ENCODE data around the gene CLCF1.
"Not testable (repeated sequence)": the region's sequence is repeated elsewhere in the genome, so short reads cannot be mapped to it uniquely, and the experiment has no call there.

Gene CLCF1

DNA sequence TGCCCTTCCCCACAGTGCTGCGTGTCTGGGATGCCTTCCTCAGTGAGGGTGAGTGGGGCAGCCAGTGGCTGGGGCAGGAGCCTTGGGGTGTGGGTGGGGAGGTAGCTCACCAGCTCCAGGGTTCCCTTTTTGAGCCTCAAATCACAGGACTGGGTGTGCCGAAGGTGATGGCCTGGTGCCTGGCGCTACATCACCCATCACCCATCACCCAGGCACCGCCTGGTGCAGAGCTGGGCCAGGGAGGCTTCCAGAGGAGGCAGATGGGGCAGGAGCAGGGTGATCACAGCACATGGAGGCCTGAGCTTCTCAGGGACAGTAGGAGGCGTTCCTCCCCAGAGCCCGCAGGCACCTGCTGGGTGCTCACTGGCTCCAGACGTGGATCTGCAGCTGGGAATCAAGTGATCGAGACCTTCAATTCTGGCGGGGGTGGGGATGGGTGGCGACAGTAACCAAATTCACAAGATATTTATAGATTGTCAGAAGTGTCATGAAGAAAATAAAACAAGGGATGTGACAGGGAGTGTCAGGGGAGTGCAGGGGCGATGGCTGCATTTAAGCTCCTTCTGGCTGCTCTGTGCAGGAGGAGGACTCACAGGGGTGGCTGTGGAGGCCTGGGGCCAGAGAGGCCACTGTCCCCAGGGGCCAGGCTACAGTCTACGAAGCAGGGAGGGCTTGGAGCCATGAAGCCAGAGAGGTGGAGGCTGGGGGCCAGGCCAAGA is 33.7 kb upstream of the CLCF1 start:
- no peak overlapping the region for H3K4me3 ChIP-seq (ENCODE audit: low read length)
- H3K36me3 ChIP-seq (ENCODE audit: insufficient read depth, low read length) = no peaks in the 10 kb centered on the region
- H3K9ac ChIP-seq (ENCODE audit: low read depth, low read length) = no peak overlapping the region
- H3K4me2 ChIP-seq (ENCODE audit: low read length) = no peak overlapping the region
- peaks cover 48% of the 10 kb centered on the region for H3K27me3 ChIP-seq (ENCODE audit: control insufficient read depth, insufficient read depth, low read length)
- H3K9me3 ChIP-seq (replicated peaks; ENCODE audit: low read length) = no peaks in the 10 kb centered on the region
- H3K4me1 ChIP-seq (ENCODE audit: control insufficient read depth, insufficient read depth, low read length) = peaks cover 11% of the 10 kb centered on the region

DNA sequence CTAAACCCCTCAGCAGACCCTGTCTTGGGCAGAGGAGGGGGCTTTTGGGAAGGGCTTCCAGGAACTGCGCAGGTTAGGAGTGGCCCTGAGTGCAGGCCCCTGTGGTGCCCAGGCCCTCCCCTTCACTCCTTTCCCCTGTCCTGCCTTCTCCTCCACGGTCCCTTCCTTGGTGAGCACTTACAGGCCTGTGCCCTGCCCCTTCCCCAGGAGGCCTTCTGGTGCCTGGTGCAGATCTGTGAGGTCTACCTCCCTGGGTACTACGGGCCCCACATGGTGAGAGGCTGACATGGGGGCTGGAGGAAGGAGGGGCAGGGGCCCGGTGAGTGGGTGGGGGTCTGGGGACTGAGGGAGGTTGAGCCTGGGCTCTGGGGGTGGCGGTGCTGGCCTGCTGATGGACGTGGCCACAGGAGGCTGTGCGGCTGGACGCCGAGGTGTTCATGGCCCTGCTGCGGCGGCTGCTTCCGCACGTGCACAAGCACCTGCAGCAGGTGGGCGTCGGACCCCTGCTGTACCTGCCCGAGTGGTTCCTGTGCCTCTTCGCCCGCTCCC is 33.1 kb upstream of the CLCF1 start:
- Histone ChIP-seq H3K4me1 (ENCODE audit: control insufficient read depth, insufficient read depth, low read length) (peaks cover 14% of the 10 kb centered on the region), H3K4me2 (ENCODE audit: low read length) (no peak overlapping the region), H3K9ac (ENCODE audit: low read depth, low read length) (no peak overlapping the region), H3K9me3 (replicated peaks; ENCODE audit: low read length) (no peaks in the 10 kb centered on the region), H3K27me3 (ENCODE audit: control insufficient read depth, insufficient read depth, low read length) (peaks cover 42% of the 10 kb centered on the region), H3K4me3 (ENCODE audit: low read length) (no peak overlapping the region), H3K36me3 (ENCODE audit: insufficient read depth, low read length) (no peaks in the 10 kb centered on the region)

DNA sequence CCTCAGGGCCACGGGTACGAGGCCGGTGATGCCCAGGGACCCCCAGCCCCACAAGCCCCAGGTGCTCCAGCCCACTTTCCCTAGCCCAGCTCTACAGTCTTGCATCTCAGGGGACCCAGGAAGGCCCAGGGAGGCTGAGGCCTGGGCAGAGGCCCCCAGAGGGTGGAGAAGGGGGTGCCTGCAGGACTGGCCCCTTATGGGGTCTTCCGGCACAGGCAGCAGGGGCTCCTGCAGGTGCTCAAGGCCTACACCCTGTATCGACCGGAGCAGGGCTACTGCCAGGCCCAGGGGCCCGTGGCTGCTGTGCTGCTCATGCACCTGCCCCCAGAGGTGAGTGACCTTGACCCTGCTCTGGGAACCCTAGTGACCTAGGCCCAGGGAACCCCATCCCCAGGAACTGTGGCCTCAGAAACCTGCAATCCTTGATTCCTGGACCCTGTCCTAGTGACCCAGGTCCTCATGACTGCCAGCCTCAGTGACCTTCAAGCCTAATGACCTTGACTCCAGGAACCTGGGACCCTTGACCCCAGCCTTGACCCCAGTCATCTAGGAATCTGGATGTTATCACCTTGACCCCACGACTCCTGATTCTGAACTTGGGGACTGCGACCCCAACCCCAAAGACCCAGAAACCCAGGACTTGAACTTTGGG is 32.4 kb upstream of the CLCF1 start:
- Histone ChIP-seq H3K36me3 (ENCODE audit: insufficient read depth, low read length) (no peaks in the 10 kb centered on the region), H3K4me3 (ENCODE audit: low read length) (no peak overlapping the region), H3K9ac (ENCODE audit: low read depth, low read length) (no peak overlapping the region), H3K27me3 (ENCODE audit: control insufficient read depth, insufficient read depth, low read length) (peaks cover 35% of the 10 kb centered on the region), H3K9me3 (replicated peaks; ENCODE audit: low read length) (no peaks in the 10 kb centered on the region), H3K4me1 (ENCODE audit: control insufficient read depth, insufficient read depth, low read length) (peaks cover 14% of the 10 kb centered on the region), H3K4me2 (ENCODE audit: low read length) (no peak overlapping the region)

DNA sequence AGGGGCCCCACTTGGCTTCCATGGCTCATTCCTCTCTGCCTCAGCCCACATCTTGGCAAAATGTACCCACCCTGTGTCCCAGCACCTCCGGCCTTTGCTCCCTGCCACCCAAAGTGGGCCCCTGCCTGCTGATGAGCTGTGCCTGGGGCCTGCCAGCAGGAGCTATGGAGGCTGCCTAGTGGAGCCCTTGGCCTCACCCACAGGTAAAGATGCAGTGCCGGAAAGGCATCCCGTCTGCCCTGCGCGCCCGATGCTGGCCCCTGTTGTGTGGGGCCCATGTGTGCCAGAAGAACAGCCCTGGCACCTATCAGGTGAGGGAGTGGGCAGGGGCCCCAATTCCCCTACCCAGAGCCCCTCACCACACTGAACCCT is 31.8 kb upstream of the CLCF1 start:
- Histone ChIP-seq H3K9ac (ENCODE audit: low read depth, low read length) (no peak overlapping the region), H3K4me3 (ENCODE audit: low read length) (no peak overlapping the region), H3K9me3 (replicated peaks; ENCODE audit: low read length) (no peaks in the 10 kb centered on the region), H3K4me2 (ENCODE audit: low read length) (no peak overlapping the region), H3K4me1 (ENCODE audit: control insufficient read depth, insufficient read depth, low read length) (peaks cover 18% of the 10 kb centered on the region), H3K27me3 (ENCODE audit: control insufficient read depth, insufficient read depth, low read length) (peaks cover 29% of the 10 kb centered on the region), H3K36me3 (ENCODE audit: insufficient read depth, low read length) (peaks cover 5% of the 10 kb centered on the region)

DNA sequence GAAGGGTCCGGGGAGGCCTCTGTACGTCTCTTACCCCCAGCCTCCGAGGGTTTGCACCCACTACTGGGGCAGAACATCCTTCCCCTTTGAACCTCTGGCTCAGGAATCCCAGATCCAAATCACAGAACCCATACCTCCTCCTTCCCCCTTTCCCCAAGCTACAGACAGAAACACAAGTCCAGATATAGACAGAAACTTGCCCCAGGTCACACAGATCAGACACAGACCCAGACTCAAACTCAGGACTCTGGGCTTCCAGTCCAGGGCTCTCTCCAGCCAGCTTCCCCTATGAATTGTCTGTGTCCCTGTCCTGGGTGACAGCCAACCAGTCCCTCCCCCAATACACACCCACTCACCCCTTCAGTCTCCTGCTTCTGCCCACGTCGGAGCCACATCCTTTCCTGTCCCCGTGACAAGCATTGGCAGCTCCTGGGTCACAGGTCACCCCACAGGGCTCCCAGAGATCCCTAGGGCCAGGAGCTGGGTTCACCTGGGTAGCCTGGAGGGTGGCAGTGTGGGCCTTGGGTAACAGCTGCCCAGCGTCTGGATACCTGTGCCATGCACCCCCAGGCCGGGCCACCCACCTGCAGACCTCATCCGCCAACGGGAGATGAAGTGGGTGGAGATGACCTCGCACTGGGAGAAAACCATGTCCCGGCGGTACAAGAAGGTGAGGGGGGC is 31.3 kb upstream of the CLCF1 start:
- no peak overlapping the region for H3K4me2 ChIP-seq (ENCODE audit: low read length)
- peaks cover 21% of the 10 kb centered on the region for H3K4me1 ChIP-seq (ENCODE audit: control insufficient read depth, insufficient read depth, low read length)
- peaks cover 7% of the 10 kb centered on the region for H3K36me3 ChIP-seq (ENCODE audit: insufficient read depth, low read length)
- no peak overlapping the region for H3K4me3 ChIP-seq (ENCODE audit: low read length)
- peaks cover 23% of the 10 kb centered on the region for H3K27me3 ChIP-seq (ENCODE audit: control insufficient read depth, insufficient read depth, low read length)
- no peaks in the 10 kb centered on the region for H3K9me3 ChIP-seq (replicated peaks; ENCODE audit: low read length)
- H3K9ac ChIP-seq (ENCODE audit: low read depth, low read length) = no peak overlapping the region

DNA sequence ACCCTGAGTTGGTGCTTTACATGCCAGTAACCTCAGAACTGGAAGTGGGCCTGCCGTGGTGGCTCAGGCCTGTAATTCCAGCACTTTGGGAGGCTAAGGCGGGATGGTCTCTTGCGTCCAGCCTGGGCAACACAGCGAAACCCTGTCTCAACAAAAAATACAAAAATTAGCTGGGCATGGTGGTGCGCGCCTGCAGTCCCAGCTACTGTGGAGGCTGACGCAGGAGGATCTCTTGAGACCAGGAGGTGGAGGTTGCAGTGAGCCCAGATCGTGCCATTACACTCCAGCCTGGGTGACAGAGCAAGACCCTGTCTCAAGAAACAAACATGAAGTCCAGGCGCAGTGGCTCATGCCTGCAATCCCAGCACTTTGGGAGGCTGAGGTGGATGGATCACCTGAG is 29.7 kb upstream of the CLCF1 start:
- peaks cover 23% of the 10 kb centered on the region for H3K36me3 ChIP-seq (ENCODE audit: insufficient read depth, low read length)
- H3K9me3 ChIP-seq (replicated peaks; ENCODE audit: low read length); H3K27me3 ChIP-seq (ENCODE audit: control insufficient read depth, insufficient read depth, low read length); H3K4me2 ChIP-seq (ENCODE audit: low read length); H3K4me3 ChIP-seq (ENCODE audit: low read length); H3K9ac ChIP-seq (ENCODE audit: low read depth, low read length): not testable (repeated sequence)
- H3K4me1 ChIP-seq (ENCODE audit: control insufficient read depth, insufficient read depth, low read length) = peaks cover 21% of the 10 kb centered on the region

DNA sequence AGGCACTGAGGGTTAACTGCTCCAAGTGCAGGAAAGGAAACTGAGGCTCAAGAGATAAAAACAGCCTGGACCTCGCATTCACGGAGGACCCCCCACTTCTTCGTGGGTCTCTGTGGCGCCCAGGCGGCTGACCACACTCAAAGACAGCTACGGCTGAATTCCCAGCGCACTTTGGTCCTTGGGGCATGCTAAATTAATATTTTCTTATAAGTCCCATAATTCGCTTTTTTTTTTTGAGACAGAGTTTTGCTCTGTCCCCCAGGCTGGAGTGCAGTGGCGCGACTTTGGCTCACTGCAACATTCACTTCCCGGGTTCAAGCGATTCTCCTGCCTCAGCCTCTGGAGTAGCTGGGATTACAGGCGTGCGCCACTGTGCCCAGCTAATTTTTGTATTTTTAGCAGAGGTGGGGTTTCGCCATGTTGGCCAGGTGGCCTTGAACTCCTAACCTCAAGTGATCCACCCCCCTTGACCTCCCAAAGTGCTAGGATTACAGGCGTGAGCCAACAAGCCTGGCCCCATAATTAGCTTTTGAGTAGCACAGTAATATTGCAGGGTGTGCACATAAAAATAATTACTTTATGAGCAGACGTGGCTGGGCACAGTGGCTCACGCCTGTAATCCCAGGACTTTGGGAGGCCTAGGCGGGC is 28.9 kb upstream of the CLCF1 start:
- H3K4me3 ChIP-seq (ENCODE audit: low read length) = peak overlapping the region; percentile 61
- peaks cover 21% of the 10 kb centered on the region for H3K4me1 ChIP-seq (ENCODE audit: control insufficient read depth, insufficient read depth, low read length)
- H3K27me3 ChIP-seq (ENCODE audit: control insufficient read depth, insufficient read depth, low read length); H3K9me3 ChIP-seq (replicated peaks; ENCODE audit: low read length): not testable (repeated sequence)
- H3K36me3 ChIP-seq (ENCODE audit: insufficient read depth, low read length) = peaks cover 31% of the 10 kb centered on the region
- peak overlapping the region; percentile 77 for H3K9ac ChIP-seq (ENCODE audit: low read depth, low read length)
- H3K4me2 ChIP-seq (ENCODE audit: low read length) = peak overlapping the region; percentile 88

DNA sequence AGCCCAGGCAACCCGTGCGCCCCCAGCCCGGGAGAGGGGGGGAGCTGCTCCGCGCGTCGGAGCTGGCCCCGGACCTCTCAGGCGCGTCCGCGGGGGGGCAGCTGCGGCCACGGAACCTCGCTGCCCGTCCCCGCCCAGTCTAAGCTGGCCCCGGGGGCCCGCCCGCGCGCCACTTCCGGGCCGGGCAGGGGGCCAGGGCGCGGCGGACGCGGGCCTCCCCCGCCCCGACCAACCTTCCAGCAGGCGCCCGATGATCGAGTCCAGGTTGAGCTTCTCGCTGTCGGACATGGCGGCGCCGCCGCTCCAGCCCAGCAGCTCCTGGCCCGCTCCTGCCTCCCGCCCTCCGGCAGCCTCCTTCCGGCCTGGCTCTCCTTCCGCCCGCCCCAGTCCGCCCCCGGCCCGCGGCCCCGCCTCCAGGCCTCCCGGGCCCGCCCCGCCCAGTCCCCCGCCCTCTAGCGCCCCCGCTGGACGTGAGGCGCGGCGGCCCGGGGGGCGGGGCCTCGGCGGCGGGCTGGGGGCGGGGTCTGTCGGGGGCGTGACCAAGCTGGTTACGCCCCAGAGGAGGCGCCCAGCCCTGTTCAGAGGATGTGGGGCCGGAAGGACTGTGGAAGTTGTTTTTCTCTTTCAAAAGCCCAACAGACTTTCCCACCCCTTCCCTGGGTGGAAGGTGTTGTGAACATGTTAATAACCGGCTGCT is 28.2 kb upstream of the CLCF1 start, which contains the start of gene PPP1CA:
PPP1CA (minus strand) TSS at position 364 of the 697 bp plus-strand sequence; CDS start at position 288, 76 bp downstream.
- peaks cover 21% of the 10 kb centered on the region for H3K4me1 ChIP-seq (ENCODE audit: control insufficient read depth, insufficient read depth, low read length)
- H3K4me2 ChIP-seq (ENCODE audit: low read length) = peak within 1 kb of the TSS; percentile 88
- no peaks in the 10 kb centered on the region for H3K27me3 ChIP-seq (ENCODE audit: control insufficient read depth, insufficient read depth, low read length)
- peak within 1 kb of the TSS; percentile 97 for H3K4me3 ChIP-seq (ENCODE audit: low read length)
- H3K9me3 ChIP-seq (replicated peaks; ENCODE audit: low read length) = no peaks in the 10 kb centered on the region
- peaks cover 32% of the 10 kb centered on the region for H3K36me3 ChIP-seq (ENCODE audit: insufficient read depth, low read length)
- H3K9ac ChIP-seq (ENCODE audit: low read depth, low read length) = peak within 1 kb of the TSS; percentile 98

DNA sequence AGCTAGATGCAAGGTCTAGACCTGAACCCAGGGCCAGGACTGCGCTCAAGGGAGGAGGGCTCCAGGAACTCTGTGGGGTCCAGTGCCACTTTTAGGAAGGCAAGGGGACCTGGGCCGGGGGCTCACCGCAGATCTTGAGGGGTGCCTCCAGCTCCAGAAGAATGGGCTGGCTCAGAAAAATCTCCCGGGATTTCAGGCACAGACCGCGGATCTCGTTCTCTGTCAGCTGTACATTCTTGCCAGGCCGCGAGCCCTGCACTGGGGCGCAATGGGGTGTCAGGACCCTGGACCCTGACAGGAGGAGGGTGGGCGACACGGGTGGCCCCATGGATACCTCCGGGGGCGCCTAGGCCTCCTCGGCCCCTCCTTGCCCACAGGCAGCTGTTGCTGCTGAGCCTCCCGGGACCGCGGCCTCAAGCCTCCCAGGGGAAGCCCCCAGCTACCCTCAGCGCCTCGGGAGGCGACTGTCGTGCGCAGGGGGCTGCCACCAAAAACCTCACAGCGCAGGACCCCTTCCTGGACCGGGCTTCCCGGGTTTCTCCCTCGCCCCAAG is 27.6 kb upstream of the CLCF1 start:
- Histone ChIP-seq H3K9me3 (replicated peaks; ENCODE audit: low read length) (no peaks in the 10 kb centered on the region), H3K9ac (ENCODE audit: low read depth, low read length) (peak overlapping the region; percentile 98), H3K36me3 (ENCODE audit: insufficient read depth, low read length) (peaks cover 35% of the 10 kb centered on the region), H3K4me3 (ENCODE audit: low read length) (peak overlapping the region; percentile 97), H3K4me1 (ENCODE audit: control insufficient read depth, insufficient read depth, low read length) (peaks cover 21% of the 10 kb centered on the region), H3K4me2 (ENCODE audit: low read length) (peak overlapping the region; percentile 88), H3K27me3 (ENCODE audit: control insufficient read depth, insufficient read depth, low read length) (no peaks in the 10 kb centered on the region)

DNA sequence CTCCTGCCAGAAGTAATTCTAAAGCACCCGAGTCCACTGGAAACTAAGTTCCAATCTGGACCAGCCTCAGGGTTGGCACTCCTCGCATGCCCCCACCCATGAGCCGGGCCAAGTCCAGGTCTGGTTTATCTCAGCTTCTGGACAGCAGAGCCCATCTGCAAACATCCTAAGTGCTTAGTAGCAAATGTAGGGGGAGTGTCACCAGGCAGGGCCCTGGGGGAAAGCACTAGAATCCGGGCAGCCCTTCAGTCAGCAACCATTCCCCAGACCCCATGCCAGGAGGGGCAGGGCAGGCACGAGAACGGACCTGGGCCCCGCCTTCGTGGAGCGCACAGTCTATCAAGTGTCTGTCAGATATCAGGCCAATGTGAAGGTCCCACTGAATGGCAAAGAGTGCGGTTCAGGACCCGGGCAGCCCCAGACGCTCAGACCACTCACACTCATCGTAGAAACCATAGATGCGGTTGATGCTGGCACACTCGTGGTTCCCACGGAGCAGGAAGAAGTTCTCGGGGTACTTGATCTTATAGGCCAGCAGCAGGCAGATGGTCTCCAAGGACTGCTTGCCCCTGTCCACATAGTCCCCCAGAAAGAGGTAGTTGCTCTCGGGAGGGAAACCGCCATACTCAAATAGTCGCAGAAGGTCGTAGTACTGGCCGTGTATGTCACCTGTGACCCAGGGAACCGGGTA is 27.0 kb upstream of the CLCF1 start:
- Histone ChIP-seq H3K4me3 (ENCODE audit: low read length) (peak overlapping the region; percentile 97), H3K4me1 (ENCODE audit: control insufficient read depth, insufficient read depth, low read length) (peaks cover 21% of the 10 kb centered on the region), H3K9ac (ENCODE audit: low read depth, low read length) (peak overlapping the region; percentile 98), H3K4me2 (ENCODE audit: low read length) (peak overlapping the region; percentile 88), H3K27me3 (ENCODE audit: control insufficient read depth, insufficient read depth, low read length) (no peaks in the 10 kb centered on the region), H3K9me3 (replicated peaks; ENCODE audit: low read length) (no peaks in the 10 kb centered on the region), H3K36me3 (ENCODE audit: insufficient read depth, low read length) (peaks cover 41% of the 10 kb centered on the region)

Data from skeletal muscle satellite cell (primary cell).